GM19438 (cell line): ENCODE measurements around the gene LAPTM5.

Source experiments
- ATAC-seq: cut with Tn5 transposase; IDR thresholded peaks from one replicate; pipeline ENCODE4 v1.9.1; 2021; ENCODE audit warnings: low read depth; ENCODE audit not compliant: unreplicated experiment

The LAPTM5 gene

GRCh38 chr1:30787856-30788495, 30.4 kb upstream of the LAPTM5 start:
- no peak for ATAC-seq

GRCh38 chr1:30787266-30787665, 29.7 kb upstream of the LAPTM5 start:
- ATAC-seq = no peak

- ATAC-seq = no peak
These were observed 28.9 kb upstream of the LAPTM5 start for GRCh38 chr1:30786264-30786991.

GRCh38 chr1:30785714-30786113, 28.1 kb upstream of the LAPTM5 start:
- ATAC-seq = no peak

- no peak for ATAC-seq
These were observed 27.6 kb upstream of the LAPTM5 start for GRCh38 chr1:30785181-30785580.

GRCh38 chr1:30783256-30783915, 25.8 kb upstream of the LAPTM5 start:
- no peak for ATAC-seq

- no peak for ATAC-seq
These were observed 25.0 kb upstream of the LAPTM5 start for GRCh38 chr1:30782361-30783255.

GRCh38 chr1:30781906-30782305, 24.3 kb upstream of the LAPTM5 start:
- ATAC-seq = no peak

GRCh38 chr1:30780409-30780808, 22.8 kb upstream of the LAPTM5 start:
- ATAC-seq = no peak

GRCh38 chr1:30779294-30780071, 21.9 kb upstream of the LAPTM5 start:
- peak; percentile 64 for ATAC-seq

- no peak for ATAC-seq
These were observed 21.4 kb upstream of the LAPTM5 start for GRCh38 chr1:30778979-30779293.

GRCh38 chr1:30778154-30778978, 20.8 kb upstream of the LAPTM5 start:
- no peak for ATAC-seq

GRCh38 chr1:30777904-30778153, 20.3 kb upstream of the LAPTM5 start:
- ATAC-seq = no peak

GRCh38 chr1:30777060-30777903, 19.7 kb upstream of the LAPTM5 start:
- no peak for ATAC-seq

- no peak for ATAC-seq
These were observed 18.8 kb upstream of the LAPTM5 start for GRCh38 chr1:30776097-30777059.

GRCh38 chr1:30775433-30775975, 17.9 kb upstream of the LAPTM5 start:
- no peak for ATAC-seq
